Limb (tissue), 2 donors: Measurements from ENCODE around the gene BRD2.

Experiments
- DNase-seq, 2 donors: peaks; one replicate each; pipeline ENCODE4 v3.0.0-alpha.2; 2016; ENCODE audit errors: extremely low spot score in 2 of 2

BRD2 gene

GRCh38 chr6:33029328-33030184 lies 61.2 kb downstream of the BRD2 start:
- DNase-seq: no peak

DNA sequence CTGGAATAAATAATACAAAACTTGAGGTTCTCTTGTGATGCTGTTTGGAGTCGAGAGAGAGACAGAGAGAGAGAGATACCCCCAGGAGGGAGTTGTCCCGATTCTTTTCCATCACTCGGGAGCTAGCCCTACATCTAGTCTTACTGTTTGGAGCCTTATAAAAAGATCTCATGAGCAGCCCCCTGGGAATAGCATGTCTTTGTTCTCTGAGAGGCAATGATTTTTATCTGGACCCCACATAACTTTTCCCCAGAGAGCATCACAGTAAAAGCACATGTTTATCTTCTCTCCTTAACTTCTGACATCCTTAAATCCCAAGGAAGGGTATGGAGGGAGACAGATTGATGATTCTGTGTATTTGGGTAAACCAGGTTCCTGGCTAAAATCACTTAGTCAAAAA lies 61.9 kb downstream of the BRD2 start:
- no peak for DNase-seq
